ENCODE results near the gene GCK. TPM values are rescaled to one million over a fixed set of nuclear protein-coding genes. Genes with fewer than 3 reads are reported as not detected.

Gene GCK
- total RNA-seq, 1 experiment from 2014 or later: not detected

DNA sequence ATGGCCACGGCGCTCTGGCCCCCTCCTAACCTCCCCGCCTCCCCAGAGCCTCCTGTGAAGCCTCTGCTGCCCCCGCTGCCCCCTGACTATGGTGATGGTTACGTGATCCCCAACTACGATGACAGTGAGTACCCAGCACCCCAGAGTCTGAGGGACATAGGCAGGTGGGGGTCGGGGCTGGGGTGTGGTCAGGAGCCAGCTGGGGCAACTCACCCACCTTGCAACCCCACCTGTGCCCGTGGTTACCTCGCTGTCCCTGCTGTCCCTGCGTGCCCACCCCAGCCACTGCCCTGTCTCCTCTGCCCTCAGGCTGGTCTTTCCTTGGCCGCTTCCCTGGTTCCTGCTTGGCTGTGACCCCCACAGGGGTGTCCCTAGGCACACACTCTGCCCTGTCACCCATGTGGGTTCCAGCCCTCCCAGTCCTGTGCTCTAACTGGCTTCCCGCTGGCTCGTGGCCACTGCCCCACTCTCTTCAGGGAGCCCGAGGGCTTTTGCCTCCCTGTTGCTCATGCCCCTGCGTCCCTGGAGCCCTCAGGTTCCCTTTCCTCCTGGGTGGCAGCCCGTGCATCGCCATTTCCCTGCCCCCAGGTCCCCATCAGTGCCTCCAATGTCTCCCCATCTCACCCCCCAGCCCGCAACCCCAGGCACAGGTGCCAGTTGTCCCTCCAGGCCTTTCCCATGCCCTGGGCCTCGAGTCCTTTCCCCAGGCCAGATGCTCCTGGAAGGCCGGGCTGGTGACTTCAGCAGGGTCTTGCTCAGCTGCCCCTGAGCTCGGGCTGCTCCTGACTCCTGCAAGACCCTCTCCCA lies 81.1 kb downstream of the GCK start:
- Mint-ChIP-seq H3K4me1 (ENCODE audit: low read depth, unreplicated experiment) (peaks cover 6% of the 10 kb centered on the region), H3K4me3 (ENCODE audit: low read depth, unreplicated experiment) (no peak overlapping the region), H3K9me3 (ENCODE audit: low read depth, unreplicated experiment) (no peaks in the 10 kb centered on the region), H3K27me3 (ENCODE audit: unreplicated experiment) (peaks cover 82% of the 10 kb centered on the region), H3K27ac (ENCODE audit: unreplicated experiment) (no peak overlapping the region), H3K36me3 (ENCODE audit: insufficient read depth, unreplicated experiment) (peaks cover 17% of the 10 kb centered on the region)
- TF ChIP-seq, protein P1, sequence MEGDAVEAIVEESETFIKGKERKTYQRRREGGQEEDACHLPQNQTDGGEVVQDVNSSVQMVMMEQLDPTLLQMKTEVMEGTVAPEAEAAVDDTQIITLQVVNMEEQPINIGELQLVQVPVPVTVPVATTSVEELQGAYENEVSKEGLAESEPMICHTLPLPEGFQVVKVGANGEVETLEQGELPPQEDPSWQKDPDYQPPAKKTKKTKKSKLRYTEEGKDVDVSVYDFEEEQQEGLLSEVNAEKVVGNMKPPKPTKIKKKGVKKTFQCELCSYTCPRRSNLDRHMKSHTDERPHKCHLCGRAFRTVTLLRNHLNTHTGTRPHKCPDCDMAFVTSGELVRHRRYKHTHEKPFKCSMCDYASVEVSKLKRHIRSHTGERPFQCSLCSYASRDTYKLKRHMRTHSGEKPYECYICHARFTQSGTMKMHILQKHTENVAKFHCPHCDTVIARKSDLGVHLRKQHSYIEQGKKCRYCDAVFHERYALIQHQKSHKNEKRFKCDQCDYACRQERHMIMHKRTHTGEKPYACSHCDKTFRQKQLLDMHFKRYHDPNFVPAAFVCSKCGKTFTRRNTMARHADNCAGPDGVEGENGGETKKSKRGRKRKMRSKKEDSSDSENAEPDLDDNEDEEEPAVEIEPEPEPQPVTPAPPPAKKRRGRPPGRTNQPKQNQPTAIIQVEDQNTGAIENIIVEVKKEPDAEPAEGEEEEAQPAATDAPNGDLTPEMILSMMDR (IDR thresholded peaks at IDR 0.05; ENCODE audit: unreplicated experiment): no peak
- intact Hi-C loops (cut with micrococcal nuclease; ENCODE audit: unreplicated experiment): no loop called here
- no TSS peak for BruUV-seq (replicated peaks)
- CTCF ChIA-PET: no interaction called here
- no peak for DNase-seq

DNA sequence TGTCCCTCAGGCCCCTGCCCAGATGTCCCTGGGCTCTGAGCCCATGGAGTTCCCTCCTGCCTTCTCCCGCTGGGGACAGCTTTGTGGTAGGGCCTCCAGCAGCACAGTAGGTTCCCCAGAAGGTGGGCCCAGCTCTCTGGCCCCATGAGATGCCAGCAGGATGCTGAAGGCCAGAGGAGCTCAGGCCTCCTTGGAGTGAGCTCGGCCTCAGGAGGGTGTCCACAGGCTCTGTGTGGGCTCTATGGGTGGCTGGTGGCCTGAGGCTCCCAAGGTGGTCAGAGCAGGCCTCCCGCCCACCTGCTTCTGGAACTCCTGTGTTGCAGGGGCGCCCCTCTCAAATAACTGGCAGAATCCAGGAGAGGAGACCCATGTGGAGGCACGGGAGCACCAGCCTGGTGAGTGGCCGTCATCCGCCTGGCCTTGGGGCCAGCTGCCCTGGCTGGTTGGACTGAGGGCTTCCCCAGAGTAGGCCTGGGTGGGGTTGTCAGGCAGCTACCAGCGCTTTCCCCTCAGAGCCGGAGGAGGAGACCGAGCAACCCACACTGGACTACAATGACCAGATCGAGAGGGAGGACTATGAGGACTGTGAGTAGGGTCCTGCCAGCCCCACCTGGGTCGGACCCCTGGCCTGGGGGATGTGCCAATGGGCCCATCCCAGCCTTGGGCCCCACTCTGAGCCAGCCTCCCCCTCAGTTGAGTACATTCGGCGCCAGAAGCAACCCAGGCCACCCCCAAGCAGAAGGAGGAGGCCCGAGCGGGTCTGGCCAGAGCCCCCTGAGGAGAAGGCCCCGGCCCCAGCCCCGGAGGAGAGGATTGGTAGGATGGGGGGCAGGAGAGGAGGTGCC lies 81.9 kb downstream of the GCK start:
- Mint-ChIP-seq H3K36me3 (ENCODE audit: insufficient read depth, unreplicated experiment) (peaks cover 9% of the 10 kb centered on the region), H3K9me3 (ENCODE audit: low read depth, unreplicated experiment) (no peaks in the 10 kb centered on the region), H3K27ac (ENCODE audit: unreplicated experiment) (no peak overlapping the region), H3K27me3 (ENCODE audit: unreplicated experiment) (peaks cover 87% of the 10 kb centered on the region), H3K4me1 (ENCODE audit: low read depth, unreplicated experiment) (peaks cover 6% of the 10 kb centered on the region), H3K4me3 (ENCODE audit: low read depth, unreplicated experiment) (no peak overlapping the region)
- intact Hi-C loops (cut with micrococcal nuclease; ENCODE audit: unreplicated experiment): no loop called here
- no TSS peak for BruUV-seq (replicated peaks)
- no peak for DNase-seq
- CTCF ChIA-PET: interaction anchor here (0.6 to 1.1 kb wide), 4 partner anchors 10 to 66 kb away, joined by 3 to 4 read pairs (median 4); no protein-coding TSS in a partner anchor
- TF ChIP-seq, protein P1 (IDR thresholded peaks at IDR 0.05; ENCODE audit: unreplicated experiment): no peak

DNA sequence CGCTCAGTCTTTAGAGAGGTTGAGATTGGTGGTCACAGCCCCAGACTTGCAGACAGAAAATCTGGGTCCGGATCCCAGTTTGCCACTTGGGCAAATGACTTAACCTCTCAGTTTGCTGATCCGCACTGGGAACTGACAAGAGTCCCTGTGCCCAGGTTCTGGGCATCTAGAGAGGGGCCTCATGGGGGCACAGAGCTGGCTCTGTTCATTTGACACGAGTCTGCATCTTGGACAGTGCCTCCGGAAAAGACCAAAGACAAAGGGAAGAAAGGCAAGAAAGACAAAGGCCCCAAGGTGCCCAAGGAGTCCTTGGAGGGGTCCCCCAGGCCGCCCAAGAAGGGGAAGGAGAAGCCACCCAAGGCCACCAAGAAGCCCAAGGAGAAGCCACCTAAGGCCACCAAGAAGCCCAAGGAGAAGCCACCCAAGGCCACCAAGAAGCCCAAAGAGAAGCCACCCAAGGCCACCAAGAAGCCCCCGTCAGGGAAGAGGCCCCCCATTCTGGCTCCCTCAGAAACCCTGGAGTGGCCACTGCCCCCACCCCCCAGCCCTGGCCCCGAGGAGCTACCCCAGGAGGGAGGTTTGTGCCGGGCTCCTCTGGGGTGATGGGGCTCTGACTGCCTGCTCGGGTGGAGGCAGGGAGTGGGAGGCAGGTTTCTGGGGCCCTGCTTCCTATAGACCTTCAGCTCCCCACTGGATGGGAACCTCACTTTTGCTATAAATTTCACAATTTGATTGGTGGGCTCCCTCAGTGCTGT lies 82.8 kb downstream of the GCK start:
- Mint-ChIP-seq H3K4me1 (ENCODE audit: low read depth, unreplicated experiment) (peaks cover 6% of the 10 kb centered on the region), H3K27me3 (ENCODE audit: unreplicated experiment) (peaks cover 87% of the 10 kb centered on the region), H3K9me3 (ENCODE audit: low read depth, unreplicated experiment) (no peaks in the 10 kb centered on the region), H3K27ac (ENCODE audit: unreplicated experiment) (no peak overlapping the region), H3K36me3 (ENCODE audit: insufficient read depth, unreplicated experiment) (peaks cover under 1% of the 10 kb centered on the region), H3K4me3 (ENCODE audit: low read depth, unreplicated experiment) (no peak overlapping the region)
- intact Hi-C loops (cut with micrococcal nuclease; ENCODE audit: unreplicated experiment): no loop called here
- no TSS peak for BruUV-seq (replicated peaks)
- no peak for DNase-seq
- TF ChIP-seq, protein P1 (IDR thresholded peaks at IDR 0.05; ENCODE audit: unreplicated experiment): no peak
- CTCF ChIA-PET: interaction anchor here (0.6 to 1.1 kb wide), 4 partner anchors 9 to 67 kb away, joined by 3 to 4 read pairs (median 4); no protein-coding TSS in a partner anchor

DNA sequence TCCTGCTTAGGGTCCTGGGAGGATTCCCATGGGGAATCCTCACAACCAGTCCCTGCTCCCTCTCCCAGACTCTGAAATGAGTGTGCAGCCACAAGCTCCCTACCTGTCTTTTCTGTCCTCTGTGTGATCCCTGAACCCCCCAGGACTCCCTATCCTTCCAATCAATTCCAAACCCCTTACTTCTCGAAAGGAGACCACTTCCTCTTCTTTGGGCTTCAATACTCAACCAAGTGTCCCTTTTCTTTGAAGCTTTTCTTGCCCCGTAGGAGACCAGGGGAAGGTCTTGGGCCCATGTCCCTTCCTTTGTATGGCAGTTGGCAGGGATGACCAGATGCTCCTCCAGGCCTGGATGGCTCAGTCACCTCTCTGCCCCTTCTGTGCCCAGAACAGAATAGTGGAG lies 83.4 kb downstream of the GCK start:
- Mint-ChIP-seq H3K36me3 (ENCODE audit: insufficient read depth, unreplicated experiment) (no peaks in the 10 kb centered on the region), H3K27me3 (ENCODE audit: unreplicated experiment) (peaks cover 80% of the 10 kb centered on the region), H3K27ac (ENCODE audit: unreplicated experiment) (no peak overlapping the region), H3K9me3 (ENCODE audit: low read depth, unreplicated experiment) (no peaks in the 10 kb centered on the region), H3K4me1 (ENCODE audit: low read depth, unreplicated experiment) (peaks cover 6% of the 10 kb centered on the region), H3K4me3 (ENCODE audit: low read depth, unreplicated experiment) (no peak overlapping the region)
- TF ChIP-seq, protein P1 (IDR thresholded peaks at IDR 0.05; ENCODE audit: unreplicated experiment): no peak
- intact Hi-C loops (cut with micrococcal nuclease; ENCODE audit: unreplicated experiment): no loop called here
- CTCF ChIA-PET: interaction anchor here (0.7 kb wide), 1 partner anchor 17 kb away, joined by 4 read pairs; no protein-coding TSS in a partner anchor
- no peak for DNase-seq
- no TSS peak for BruUV-seq (replicated peaks)

Measured in Calu3 (cell line).